Mesothelial cell of epicardium (in vitro differentiated cells): ENCODE measurements around the gene TMEM151B. TPM values are rescaled to one million over a fixed set of nuclear protein-coding genes. Genes with fewer than 3 reads are reported as not detected.

Source experiments
- DNase-seq, 2 experiments: peaks; one replicate each; pipeline ENCODE4 v3.0.0; 2021; ENCODE audit warnings: low spot score in 2 of 2; ENCODE audit not compliant: unreplicated experiment in 2 of 2
- H3K27ac Mint-ChIP-seq: 2 replicates; pipeline ENCODE4 v1.8.0; 2021; ENCODE audit warnings: mixed read lengths
- H3K27me3 Mint-ChIP-seq: 2 replicates; pipeline ENCODE4 v1.8.0; 2021; ENCODE audit warnings: low read depth, mixed read lengths
- H3K36me3 Mint-ChIP-seq: 2 replicates; pipeline ENCODE4 v1.8.0; 2021; ENCODE audit warnings: mixed read lengths
- H3K4me1 Mint-ChIP-seq: 2 replicates; pipeline ENCODE4 v1.8.0; 2021; ENCODE audit warnings: mixed read lengths
- H3K4me3 Mint-ChIP-seq: 2 replicates; pipeline ENCODE4 v1.8.0; 2021; ENCODE audit warnings: mild to moderate bottlenecking, moderate library complexity, mixed read lengths
- H3K9me3 Mint-ChIP-seq: 2 replicates; pipeline ENCODE4 v1.8.0; 2021; ENCODE audit warnings: mixed read lengths
- total RNA-seq: library from RNA; stranded (reverse); gene quantifications from 3 replicates; pipeline ENCODE4 v1.2.1, GENCODE V29; 2021
- TF ChIP-seq, protein P1 (sequence below): fragments of 200-600 bp; sonication (generic); IDR thresholded peaks from one replicate; pipeline ENCODE4 v1.5.0; 2021; ENCODE audit warnings: antibody characterized with exemption; ENCODE audit not compliant: unreplicated experiment

The TMEM151B gene
- total RNA-seq, 1 donor from 2014 or later, result 0.56 TPM

DNA sequence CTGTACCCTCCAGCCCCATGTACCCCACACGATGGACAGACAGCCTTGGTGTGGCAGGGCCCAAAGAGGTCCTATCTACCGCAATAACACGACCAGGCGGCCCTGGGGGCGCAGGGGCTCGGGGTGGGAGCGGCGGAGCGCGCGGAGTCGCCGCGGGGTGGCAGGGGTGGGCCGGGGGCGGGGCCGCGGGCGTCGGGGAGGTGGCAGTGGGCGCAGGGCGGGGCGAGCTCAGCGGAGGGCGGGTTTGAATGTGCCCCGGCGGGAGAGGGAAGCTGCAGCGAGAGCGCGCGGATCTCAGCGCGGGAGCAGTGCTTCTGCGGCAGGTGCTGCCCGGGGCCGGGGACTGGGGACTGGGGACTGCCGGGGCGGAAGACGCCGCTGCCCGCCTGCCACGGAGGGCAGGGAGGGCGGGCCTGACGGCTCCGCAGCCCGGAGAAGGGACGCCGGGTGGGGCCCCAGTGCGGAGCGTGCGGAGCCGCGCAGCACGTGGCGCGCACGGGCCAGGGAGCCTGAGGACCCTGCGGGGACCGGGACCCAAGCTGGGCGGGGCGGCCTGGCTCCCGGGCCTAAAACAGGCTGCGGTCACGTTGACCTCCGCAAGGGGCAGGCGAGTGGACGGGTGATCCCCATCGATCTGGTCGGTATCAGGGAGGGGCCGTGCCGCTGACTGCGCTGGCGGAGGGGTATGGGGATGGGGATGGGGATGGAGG, 46.8 kb upstream of the TMEM151B start, which contains the start of gene SLC29A1:
SLC29A1 (plus strand) TSS at position 277 of the 710 bp plus-strand sequence. CDS start 3,719 bp downstream, outside the sequence.
- Mint-ChIP-seq H3K36me3 (no peaks in the 10 kb centered on the region), H3K9me3 (no peaks in the 10 kb centered on the region), H3K4me3 (peak within 1 kb of the TSS; percentile 66), H3K27me3 (peaks cover 21% of the 10 kb centered on the region), H3K27ac (peak within 1 kb of the TSS; percentile 30), H3K4me1 (peaks cover 56% of the 10 kb centered on the region)
- peak; percentile 44 to 64 for DNase-seq
- TF ChIP-seq, protein P1, sequence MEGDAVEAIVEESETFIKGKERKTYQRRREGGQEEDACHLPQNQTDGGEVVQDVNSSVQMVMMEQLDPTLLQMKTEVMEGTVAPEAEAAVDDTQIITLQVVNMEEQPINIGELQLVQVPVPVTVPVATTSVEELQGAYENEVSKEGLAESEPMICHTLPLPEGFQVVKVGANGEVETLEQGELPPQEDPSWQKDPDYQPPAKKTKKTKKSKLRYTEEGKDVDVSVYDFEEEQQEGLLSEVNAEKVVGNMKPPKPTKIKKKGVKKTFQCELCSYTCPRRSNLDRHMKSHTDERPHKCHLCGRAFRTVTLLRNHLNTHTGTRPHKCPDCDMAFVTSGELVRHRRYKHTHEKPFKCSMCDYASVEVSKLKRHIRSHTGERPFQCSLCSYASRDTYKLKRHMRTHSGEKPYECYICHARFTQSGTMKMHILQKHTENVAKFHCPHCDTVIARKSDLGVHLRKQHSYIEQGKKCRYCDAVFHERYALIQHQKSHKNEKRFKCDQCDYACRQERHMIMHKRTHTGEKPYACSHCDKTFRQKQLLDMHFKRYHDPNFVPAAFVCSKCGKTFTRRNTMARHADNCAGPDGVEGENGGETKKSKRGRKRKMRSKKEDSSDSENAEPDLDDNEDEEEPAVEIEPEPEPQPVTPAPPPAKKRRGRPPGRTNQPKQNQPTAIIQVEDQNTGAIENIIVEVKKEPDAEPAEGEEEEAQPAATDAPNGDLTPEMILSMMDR, result no peak

DNA sequence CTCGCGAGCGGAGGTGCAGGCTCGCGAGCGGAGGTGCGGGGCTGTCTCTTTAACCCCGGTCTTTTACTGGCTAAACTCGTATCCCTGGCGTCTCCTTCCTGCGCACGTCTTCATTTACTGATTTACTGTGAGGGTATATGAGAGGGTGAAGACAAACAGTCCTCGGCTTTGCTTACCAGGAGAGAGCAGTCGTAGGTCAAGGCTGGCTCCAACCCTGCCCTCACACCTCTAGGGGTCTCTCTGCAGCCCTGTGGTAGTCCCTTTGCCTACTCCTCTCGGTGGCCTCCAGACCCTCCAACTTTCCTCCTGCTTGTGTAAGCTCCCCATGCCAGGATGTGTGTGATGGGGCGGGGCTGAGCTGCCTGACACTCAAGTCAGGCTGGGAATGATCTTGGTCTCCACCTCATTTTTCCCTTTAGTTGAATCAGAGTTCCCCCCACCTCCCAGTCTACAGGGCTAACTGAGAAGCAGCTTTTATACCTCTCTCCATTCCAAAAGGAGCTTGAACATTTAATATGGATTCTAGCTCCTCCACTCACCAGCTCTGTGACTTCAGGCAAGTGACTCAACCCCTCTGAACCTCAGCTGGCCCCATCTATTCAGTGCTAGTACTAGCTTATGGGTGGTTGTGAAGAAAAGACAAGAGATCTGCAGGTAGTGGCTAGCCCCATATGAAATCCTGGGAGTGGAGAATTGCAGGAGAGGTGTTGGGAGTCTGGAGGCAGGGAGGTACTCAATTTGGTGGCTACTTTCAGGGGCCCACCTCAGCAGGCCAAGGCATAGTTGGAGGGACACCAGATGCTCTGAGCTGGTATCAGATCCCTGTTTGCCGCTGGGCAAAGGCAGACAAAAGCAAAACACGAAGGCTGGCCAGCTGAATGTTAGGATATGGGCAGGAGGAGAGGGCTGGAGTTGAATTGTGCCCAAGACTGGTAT, 46.0 kb upstream of the TMEM151B start:
- DNase-seq, result no peak
- peak overlapping the region; percentile 66 for H3K4me3 Mint-ChIP-seq
- H3K9me3 Mint-ChIP-seq, result no peaks in the 10 kb centered on the region
- no peak overlapping the region for H3K27ac Mint-ChIP-seq
- H3K4me1 Mint-ChIP-seq, result peaks cover 58% of the 10 kb centered on the region
- TF ChIP-seq, protein P1, result no peak
- peaks cover 20% of the 10 kb centered on the region for H3K27me3 Mint-ChIP-seq
- H3K36me3 Mint-ChIP-seq, result no peaks in the 10 kb centered on the region

DNA sequence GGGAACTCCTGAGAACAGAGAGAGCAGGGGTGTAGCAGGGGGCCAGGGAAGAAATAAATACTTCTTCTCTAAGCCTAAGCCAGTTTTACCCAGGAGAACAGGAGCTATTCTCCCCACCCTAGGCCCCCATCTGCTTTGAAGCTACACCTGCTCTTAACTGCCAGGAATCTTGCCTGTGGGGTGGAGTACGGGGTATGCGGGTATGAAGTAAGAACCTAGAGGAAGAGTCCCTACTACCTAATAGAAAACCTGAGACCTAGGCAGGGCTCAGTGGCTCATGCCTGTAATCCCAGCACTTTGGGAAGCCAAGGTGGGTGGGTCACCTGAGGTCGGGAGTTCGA, 45.3 kb upstream of the TMEM151B start:
- Mint-ChIP-seq H3K4me1 (peaks cover 60% of the 10 kb centered on the region), H3K36me3 (no peaks in the 10 kb centered on the region), H3K27ac (no peak overlapping the region), H3K9me3 (no peaks in the 10 kb centered on the region), H3K27me3 (peaks cover 20% of the 10 kb centered on the region), H3K4me3 (peak overlapping the region; percentile 66)
- no peak for DNase-seq
- TF ChIP-seq, protein P1, result no peak

DNA sequence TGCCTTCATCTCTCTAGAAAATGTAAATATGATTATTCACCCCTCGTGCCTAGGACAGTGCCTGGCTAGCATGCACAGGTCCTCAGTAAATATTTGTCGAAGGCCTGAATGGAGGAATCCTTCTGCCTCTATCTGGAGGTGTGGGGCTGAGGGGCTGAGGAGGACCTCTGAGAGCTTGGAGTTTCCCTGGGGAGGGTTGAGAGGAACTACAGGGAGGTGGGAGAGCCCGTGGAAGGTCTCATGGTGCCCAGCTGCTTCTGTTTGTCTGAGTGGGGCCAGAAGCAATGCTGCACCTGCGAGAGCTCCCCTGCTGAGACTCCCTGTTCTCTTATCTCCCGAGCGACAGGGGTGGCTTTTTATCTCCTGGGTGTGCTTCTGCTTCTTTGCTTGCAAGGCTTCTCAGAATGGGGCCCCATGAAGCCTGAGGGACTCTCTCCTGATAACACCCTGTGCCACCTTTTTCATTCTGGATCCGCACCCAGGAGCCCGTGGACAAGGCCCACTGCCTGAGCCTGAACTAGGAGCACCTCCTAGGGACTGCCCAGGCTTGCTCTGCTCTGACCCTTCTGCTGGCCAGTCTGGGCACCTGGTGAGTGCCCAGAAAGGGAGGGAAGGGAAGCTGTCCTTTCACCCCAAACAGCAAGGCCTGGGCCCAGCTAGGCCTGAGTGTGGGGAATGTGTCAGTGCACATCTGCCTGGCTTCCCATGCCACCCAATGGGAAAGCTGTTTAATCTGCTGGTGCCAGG, 44.5 kb upstream of the TMEM151B start:
- H3K4me3 Mint-ChIP-seq, result no peak overlapping the region
- TF ChIP-seq, protein P1, result no peak
- no peak for DNase-seq
- peaks cover 60% of the 10 kb centered on the region for H3K4me1 Mint-ChIP-seq
- H3K27ac Mint-ChIP-seq, result no peak overlapping the region
- no peaks in the 10 kb centered on the region for H3K36me3 Mint-ChIP-seq
- H3K9me3 Mint-ChIP-seq, result no peaks in the 10 kb centered on the region
- peaks cover 20% of the 10 kb centered on the region for H3K27me3 Mint-ChIP-seq

DNA sequence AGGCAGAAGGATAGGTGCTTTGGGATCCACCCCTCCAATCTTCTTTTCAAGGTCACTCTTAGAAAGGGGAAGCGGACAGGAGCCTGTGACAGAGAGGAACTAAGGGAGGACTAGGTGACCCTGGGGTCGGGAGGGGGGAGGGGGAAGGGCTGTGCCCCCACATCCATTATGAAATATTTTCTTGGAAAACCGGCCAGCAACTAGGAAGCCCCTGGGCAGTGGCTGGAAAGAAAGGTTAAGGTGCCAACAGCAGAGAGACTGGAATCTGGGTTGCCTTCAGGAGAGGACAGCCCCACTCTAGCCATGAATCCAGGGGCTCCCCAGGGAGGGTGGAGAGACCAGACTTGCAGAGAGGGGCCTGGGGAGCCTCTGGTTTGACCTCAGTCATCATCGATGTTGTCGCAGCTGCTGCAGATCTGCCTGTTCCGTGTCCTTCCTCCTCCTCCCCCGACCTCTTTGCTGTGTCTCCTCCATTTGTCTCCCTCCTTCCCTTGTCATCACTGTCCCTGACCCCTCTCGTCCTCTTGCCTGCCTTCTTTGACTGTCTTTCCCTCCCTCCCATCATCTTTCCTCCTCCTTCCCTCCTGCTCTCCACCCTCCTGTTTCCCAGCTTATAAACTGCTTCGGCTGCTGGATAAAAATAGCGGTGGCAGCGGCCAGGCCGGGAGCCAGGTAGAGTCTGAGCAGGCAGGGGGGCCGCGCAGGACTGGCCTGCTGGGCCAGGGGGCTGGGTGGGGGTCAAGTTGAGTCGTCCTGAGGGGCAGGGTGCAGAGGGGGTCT, 43.7 kb upstream of the TMEM151B start:
- no peak for DNase-seq
- peaks cover 56% of the 10 kb centered on the region for H3K4me1 Mint-ChIP-seq

More for the DNA sequence above, 43.7 kb upstream of the TMEM151B start:
- H3K9me3 Mint-ChIP-seq, result no peaks in the 10 kb centered on the region
- H3K4me3 Mint-ChIP-seq, result no peak overlapping the region
- TF ChIP-seq, protein P1, result no peak
- no peaks in the 10 kb centered on the region for H3K36me3 Mint-ChIP-seq
- H3K27me3 Mint-ChIP-seq, result peaks cover 20% of the 10 kb centered on the region
- no peak overlapping the region for H3K27ac Mint-ChIP-seq
